GM19455 (cell line): ENCODE results near the gene FGF12.

Experiments
- ATAC-seq: cut with Tn5 transposase; IDR thresholded peaks from one replicate; pipeline ENCODE4 v1.9.1; 2021; ENCODE audit not compliant: unreplicated experiment

The FGF12 gene

GRCh38 chr3:192687488-192688152 is 39.7 kb downstream of the FGF12 start:
- no peak for ATAC-seq

- ATAC-seq: no peak
Observed at GRCh38 chr3:192685801-192686200, 41.5 kb downstream of the FGF12 start.

GRCh38 chr3:192684151-192684550 is 43.2 kb downstream of the FGF12 start:
- ATAC-seq: no peak

- peak; percentile 87 for ATAC-seq
Observed at GRCh38 chr3:192675958-192676649, 51.2 kb downstream of the FGF12 start.

- no peak for ATAC-seq
Observed at GRCh38 chr3:192655628-192656027, 71.7 kb downstream of the FGF12 start.

GRCh38 chr3:192655040-192655439 is 72.3 kb downstream of the FGF12 start:
- no peak for ATAC-seq

GRCh38 chr3:192653862-192654261 is 73.5 kb downstream of the FGF12 start:
- ATAC-seq: no peak

- ATAC-seq: no peak
Observed at GRCh38 chr3:192652727-192653126, 74.6 kb downstream of the FGF12 start.

- ATAC-seq: no peak
Observed at GRCh38 chr3:192651836-192652512, 75.4 kb downstream of the FGF12 start.

- ATAC-seq: no peak
Observed at GRCh38 chr3:192645437-192645836, 81.9 kb downstream of the FGF12 start.

- no peak for ATAC-seq
Observed at GRCh38 chr3:192642651-192643050, 84.7 kb downstream of the FGF12 start.

- ATAC-seq: no peak
Observed at GRCh38 chr3:192641919-192642318, 85.4 kb downstream of the FGF12 start.

GRCh38 chr3:192639987-192640386 is 87.4 kb downstream of the FGF12 start:
- ATAC-seq: no peak

- no peak for ATAC-seq
Observed at GRCh38 chr3:192637803-192638202, 89.5 kb downstream of the FGF12 start.

GRCh38 chr3:192636517-192637444 is 90.6 kb downstream of the FGF12 start:
- ATAC-seq: no peak

GRCh38 chr3:192629429-192629828 is 97.9 kb downstream of the FGF12 start:
- no peak for ATAC-seq

GRCh38 chr3:192621909-192622308 is 105.4 kb downstream of the FGF12 start:
- ATAC-seq: no peak

GRCh38 chr3:192620275-192620674 is 107.1 kb downstream of the FGF12 start:
- ATAC-seq: no peak

- no peak for ATAC-seq
Observed at GRCh38 chr3:192611411-192611810, 115.9 kb downstream of the FGF12 start.

- no peak for ATAC-seq
Observed at GRCh38 chr3:192608726-192609600, 118.4 kb downstream of the FGF12 start.
